NOMO-1 treated with DMSO at 0.1 percent for 48 hours (cell line): Measurements from ENCODE around the gene CDK6.
A peak's percentile ranks its signal among the peaks of the same experiment; 100 is the strongest.

Experiments
- DNase-seq: peaks from one replicate; lab custom pipeline; 2025; ENCODE audit not compliant: unreplicated experiment; lab: John Stamatoyannopoulos, UW

The CDK6 gene

DNA sequence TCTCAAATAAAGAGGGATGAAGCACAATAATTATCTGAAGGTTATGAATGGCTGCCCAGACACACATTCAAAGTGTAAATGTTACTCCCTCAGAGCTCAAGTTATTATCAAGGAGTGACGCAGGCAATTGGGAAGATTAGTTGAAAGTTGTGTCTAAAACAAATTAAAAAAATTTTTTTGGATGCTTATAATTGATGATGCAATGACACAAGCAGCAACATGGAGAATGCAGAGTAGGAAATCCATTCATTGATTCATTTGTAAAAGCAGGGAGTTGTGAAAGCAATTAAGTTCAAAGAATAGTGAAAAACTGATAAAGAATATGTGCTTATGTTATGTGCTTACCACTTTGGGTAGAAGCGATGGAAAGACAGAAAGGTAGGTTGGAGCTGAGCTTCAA is 120.4 kb downstream of the CDK6 start:
- no peak for DNase-seq

GRCh38 chr7:92714767-92715166 is 121.6 kb downstream of the CDK6 start:
- no peak for DNase-seq

DNA sequence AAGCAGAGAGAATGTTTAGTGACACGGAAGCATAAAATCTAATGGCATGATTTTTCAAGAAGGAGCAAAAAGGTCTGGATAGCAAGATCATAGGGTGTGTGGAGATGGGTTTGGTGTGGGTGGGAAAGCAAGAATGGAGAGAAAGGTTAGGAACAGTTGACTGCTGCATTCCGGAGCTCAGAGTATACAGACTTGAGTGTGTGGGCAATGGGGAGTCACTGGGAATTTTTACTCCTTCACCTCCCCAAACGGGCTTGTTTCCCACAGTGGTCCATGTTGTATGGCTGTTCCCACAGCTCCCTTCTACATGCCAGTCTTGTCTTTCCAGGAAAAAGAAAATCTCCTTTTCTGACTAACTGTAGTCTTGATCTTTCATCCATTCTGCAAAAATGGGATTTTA is 122.1 kb downstream of the CDK6 start:
- DNase-seq = no peak

GRCh38 chr7:92709912-92710311 is 126.5 kb downstream of the CDK6 start:
- DNase-seq = no peak

GRCh38 chr7:92709150-92709549 is 127.2 kb downstream of the CDK6 start:
- no peak for DNase-seq

DNA sequence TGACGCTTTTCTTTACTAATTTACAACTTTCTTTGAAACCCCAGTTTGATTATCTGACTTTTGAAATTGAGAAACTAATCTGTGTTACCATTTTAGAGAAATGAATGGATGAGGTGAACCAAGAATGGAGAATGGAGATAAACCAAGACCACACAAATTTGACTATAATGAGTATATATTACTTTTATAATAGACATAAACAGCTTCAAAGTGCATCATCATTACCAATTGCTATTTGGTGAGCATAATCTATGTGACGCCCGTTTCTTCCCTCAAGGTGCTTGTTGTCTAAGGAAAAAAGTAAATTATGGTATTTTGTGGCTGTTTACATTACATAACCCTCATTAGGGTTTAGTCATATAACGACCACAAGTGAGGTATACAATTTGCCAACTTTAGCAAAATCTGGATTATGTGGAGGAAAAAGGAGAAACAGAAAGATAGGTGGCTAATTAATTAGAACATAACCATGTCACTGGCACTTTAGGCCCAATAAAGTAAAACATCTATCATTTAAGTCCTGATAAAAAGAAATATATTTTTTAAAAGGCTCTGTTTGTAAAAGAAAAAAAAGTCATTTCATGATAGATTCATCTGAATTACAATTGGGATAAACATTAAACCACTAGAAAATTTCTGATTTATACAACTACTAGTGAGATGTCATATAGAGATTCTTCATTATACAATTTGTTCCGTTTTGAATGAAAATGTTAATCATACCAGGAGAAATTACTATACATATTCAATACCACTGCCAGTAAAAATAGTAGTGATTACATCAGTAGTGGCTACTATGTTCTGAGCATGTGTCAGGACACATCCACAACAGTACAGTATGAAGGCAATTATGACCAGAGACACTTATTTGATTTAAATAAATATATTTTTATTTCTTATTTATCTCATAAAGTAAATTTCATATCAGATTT is 128.0 kb downstream of the CDK6 start:
- peak; percentile 53 for DNase-seq

- DNase-seq = no peak
These were observed 128.9 kb downstream of the CDK6 start for GRCh38 chr7:92707435-92707834.

DNA sequence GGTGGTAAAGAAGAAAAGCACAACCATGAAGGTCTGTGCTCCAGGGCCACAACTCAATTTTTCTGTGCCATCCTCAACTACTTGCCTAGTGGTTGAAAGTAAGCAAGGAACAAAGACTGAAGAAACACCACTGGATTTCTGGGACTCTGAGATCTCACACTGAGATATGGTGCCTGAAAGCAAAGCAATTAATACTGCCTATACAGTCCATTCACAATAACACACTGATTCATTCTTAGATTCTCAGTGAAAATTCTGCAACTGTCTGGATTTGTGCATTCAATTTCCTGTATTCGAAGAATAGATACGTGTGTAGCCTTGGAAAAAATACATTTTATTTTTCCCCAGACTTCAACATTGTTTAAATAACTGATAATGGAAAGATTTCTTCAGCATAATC is 129.8 kb downstream of the CDK6 start:
- no peak for DNase-seq

- DNase-seq = no peak
These were observed 130.5 kb downstream of the CDK6 start for GRCh38 chr7:92705831-92706230.

DNA sequence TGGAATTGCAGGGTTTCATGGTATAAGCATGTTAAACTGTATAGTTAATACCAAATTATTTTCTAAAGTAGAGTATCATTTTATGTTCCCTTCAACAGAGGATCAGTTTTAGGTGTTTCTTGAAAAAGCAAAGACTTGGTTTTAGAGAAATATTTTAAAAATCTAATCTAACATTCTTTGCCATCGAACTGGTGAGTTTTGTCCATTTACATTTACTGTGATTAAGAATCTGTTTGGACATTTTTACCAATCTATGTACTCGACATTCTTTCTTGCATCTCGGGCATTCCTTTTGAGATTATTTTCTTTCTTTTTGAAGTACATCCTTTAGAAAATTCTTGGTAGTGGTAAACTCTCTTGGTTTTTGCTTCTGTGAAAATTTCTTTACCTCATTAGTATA is 131.5 kb downstream of the CDK6 start:
- DNase-seq = no peak

- no peak for DNase-seq
These were observed 133.8 kb downstream of the CDK6 start for GRCh38 chr7:92702535-92702934.

DNA sequence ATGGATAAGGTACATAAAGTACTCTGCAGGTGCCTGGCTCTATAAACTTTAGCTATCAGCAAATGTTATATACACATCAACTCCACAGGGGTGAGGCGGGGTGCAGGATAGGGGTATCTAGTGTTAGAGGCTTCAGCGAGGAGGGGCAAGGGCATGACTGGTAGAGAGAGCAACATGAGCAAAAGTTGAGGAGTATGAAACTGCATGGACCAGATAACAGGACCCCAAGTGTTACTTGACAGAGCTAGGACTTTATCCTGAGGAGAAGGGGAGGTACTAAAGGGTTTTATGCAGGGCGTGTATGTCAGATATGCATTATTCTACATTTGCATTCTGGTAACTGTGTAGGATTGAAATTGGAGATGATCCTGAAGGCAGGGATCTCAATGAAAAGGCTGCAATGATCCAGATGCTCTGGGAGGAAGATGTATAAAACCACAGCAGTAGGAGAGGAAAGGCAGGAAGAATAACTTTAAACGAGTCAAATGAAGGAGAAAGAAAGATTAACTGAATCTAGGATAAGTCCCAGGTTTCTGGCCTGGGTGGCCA is 136.3 kb downstream of the CDK6 start:
- DNase-seq = no peak

DNA sequence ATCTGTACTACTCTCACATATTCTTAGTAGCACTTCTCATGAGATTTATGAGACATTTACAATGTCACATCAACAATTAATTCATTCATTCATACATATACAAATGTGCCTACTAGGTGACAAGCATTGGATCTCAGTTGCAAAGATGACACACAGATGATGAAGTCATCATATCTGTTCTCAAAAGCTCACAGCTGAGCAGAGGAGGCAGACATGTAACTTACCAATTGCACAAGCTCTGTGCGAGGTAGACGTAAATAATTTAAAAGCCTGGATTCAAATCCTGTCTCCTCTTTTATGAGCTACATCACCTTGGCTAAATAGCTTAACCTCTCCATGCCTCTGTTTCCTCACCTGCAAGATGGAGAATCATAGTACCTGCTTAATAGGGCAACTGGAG is 136.8 kb downstream of the CDK6 start:
- DNase-seq = no peak

GRCh38 chr7:92698237-92698841 is 138.0 kb downstream of the CDK6 start:
- no peak for DNase-seq

DNA sequence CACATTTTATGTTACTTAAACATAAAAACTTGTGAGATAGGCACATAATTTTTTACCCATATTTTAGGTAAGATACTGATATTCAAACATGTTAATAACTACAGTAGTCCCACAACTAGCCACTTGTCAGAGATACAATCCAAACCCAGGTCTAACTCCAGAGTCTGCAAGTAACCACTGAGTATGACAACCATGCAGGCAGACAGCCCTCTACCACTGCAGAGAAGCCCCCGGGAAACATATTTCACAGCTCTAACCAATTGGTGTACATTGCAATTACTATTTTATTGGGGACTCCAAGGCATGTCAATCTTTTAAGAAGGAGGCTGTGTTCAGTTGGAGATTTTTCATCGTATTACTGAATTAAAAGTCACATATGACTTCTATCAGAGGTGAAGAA is 139.0 kb downstream of the CDK6 start:
- no peak for DNase-seq

DNA sequence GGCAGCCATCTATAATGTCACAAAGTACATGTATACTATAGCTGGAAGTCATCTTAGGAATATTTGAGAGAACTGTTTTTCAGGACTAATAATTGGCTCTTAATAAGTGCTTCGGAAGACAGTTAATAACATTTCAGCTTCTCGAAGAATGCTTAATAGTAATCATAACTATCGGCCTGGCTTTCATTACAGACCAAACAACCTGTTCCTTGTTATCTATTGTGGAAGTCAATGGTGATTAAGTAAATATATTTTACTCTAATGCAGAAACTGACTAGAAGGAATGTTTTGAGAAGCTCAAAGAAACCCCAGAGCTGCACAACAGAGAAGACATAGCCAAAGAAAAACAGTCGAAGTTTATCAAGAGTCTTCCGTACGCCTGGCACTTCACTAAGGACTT is 139.4 kb downstream of the CDK6 start:
- no peak for DNase-seq

DNA sequence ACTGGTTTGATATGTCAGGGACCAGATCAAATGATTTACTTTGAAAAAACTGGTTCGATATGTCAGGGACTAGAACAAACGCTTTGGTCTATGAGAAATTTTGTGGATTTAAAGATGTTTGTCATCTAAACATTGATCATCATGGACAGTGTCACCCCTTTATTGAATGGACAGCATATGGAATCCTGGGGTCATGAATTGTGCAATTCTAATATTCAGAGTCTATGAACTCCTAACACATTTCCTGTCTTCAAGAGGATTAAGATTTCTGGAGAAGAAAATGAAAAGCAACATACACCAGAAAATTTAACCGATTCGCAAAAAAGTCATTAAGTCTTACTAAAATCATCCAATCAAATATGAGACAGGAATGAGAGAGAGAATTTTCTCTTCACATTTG is 139.8 kb downstream of the CDK6 start:
- no peak for DNase-seq

- DNase-seq = no peak
These were observed 140.8 kb downstream of the CDK6 start for GRCh38 chr7:92695308-92696261.

- no peak for DNase-seq
These were observed 142.2 kb downstream of the CDK6 start for GRCh38 chr7:92694211-92694610.

DNA sequence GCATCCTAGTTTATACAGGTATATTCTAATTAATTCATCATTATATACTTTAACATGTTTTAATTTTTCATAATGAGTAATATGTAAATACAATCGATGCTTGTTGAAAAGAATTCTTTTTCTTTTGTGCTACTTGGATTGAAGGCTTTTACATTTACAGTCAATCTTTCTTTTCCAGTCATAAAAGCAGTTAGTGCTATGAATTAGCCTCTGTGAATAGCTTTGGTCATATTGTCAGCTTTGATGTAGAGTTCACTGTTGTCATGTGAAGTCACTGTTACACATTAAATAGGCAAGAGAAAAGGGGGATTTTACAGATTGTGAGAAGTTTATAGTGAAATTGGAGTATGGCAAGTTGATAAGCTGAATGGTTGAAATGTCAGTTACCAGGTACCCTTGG is 142.9 kb downstream of the CDK6 start:
- DNase-seq = no peak

DNA sequence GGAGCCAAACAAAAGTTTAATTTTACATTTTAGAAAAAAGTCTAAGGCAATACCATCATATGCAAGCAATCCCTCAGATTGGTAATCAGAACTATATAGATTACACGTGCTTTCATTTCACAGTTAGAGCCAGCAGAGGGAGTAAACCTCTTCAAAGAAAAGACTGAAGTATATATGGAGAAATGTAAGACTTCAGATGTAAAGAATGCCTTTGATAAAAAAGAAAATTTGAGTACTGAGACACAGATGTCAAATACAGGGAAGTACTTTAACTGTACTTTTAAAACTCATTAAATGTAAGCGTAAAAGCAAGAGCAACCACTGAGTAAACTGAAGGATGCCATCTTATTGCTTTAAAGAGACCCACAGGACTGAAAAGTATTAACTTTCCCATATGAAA is 144.8 kb downstream of the CDK6 start:
- peak; percentile 98 for DNase-seq
